Measurements from ENCODE around the gene NDUFB6. TPM values are rescaled to one million over a fixed set of nuclear protein-coding genes. Genes with fewer than 3 reads are reported as not detected.

NDUFB6 gene
- total RNA-seq, 1 donor from 2014 or later = 25.8 TPM

- intact Hi-C loops (cut with micrococcal nuclease) = no loop called here
- Mint-ChIP-seq H3K36me3 (ENCODE audit: low read depth) (peaks cover 48% of the 10 kb centered on the region), H3K9me3 (no peaks in the 10 kb centered on the region), H3K27me3 (no peaks in the 10 kb centered on the region), H3K4me3 (no peak overlapping the region), H3K4me1 (peaks cover 23% of the 10 kb centered on the region), H3K27ac (no peak overlapping the region)
- ATAC-seq (ENCODE audit: low read depth) = no peak
- ChIA-PET CTCF (no interaction called here), POLR2A (no interaction called here)
- no peak for TF ChIP-seq CTCF (IDR thresholded peaks at IDR 0.05)
- DNase-seq = no peak
Observed at GRCh38 chr9:32516241-32516640, 56.7 kb downstream of the NDUFB6 start.

- H3K4me3 Mint-ChIP-seq = no peak overlapping the region
- TF ChIP-seq CTCF (IDR thresholded peaks at IDR 0.05) = no peak
- DNase-seq (no peak), ATAC-seq (ENCODE audit: low read depth) (no peak)
- ChIA-PET CTCF (no interaction called here), POLR2A (no interaction called here)
- peaks cover 3% of the 10 kb centered on the region for H3K36me3 Mint-ChIP-seq (ENCODE audit: low read depth)
- no peak overlapping the region for H3K27ac Mint-ChIP-seq
- H3K4me1 Mint-ChIP-seq = peaks cover 33% of the 10 kb centered on the region
- intact Hi-C loops (cut with micrococcal nuclease) = no loop called here
- no peaks in the 10 kb centered on the region for H3K27me3 Mint-ChIP-seq
- no peaks in the 10 kb centered on the region for H3K9me3 Mint-ChIP-seq
Observed at GRCh38 chr9:32508728-32509127, 64.2 kb downstream of the NDUFB6 start.

- TF ChIP-seq CTCF (IDR thresholded peaks at IDR 0.05) = no peak
- H3K9me3 Mint-ChIP-seq = no peaks in the 10 kb centered on the region
- H3K27me3 Mint-ChIP-seq = no peaks in the 10 kb centered on the region
- ChIA-PET POLR2A (no interaction called here), CTCF (no interaction called here)
- ATAC-seq (ENCODE audit: low read depth) = no peak
- intact Hi-C loops (cut with micrococcal nuclease) = no loop called here
- peaks cover 35% of the 10 kb centered on the region for H3K36me3 Mint-ChIP-seq (ENCODE audit: low read depth)
- H3K4me1 Mint-ChIP-seq = no peaks in the 10 kb centered on the region
- no peak for DNase-seq
- no peak overlapping the region for H3K4me3 Mint-ChIP-seq
- no peak overlapping the region for H3K27ac Mint-ChIP-seq
Observed at GRCh38 chr9:32503008-32503407, 70.0 kb downstream of the NDUFB6 start.

Other genes with a start within 250 kb of the NDUFB6 start
- gene ACO1, start 188.5 kb downstream of the NDUFB6 start, total RNA-seq = 10.3 and 10.4 TPM in 2 replicates
- 11.3 and 12.3 TPM in 2 replicates for gene RIGI, start 47.0 kb downstream of the NDUFB6 start, total RNA-seq
- gene SMIM27, start 20.8 kb downstream of the NDUFB6 start, total RNA-seq = 15.9 and 17.1 TPM in 2 replicates
- gene TOPORS, start 20.6 kb downstream of the NDUFB6 start, total RNA-seq = 14.7 and 15.6 TPM in 2 replicates
- not detected in 2 replicates for gene TAF1L, start 62.5 kb upstream of the NDUFB6 start, total RNA-seq
- not detected in 2 replicates for gene TMEM215, start 210.4 kb upstream of the NDUFB6 start, total RNA-seq